Activated naive CD4-positive, alpha-beta T cell treated with anti-CD3 and anti-CD28 coated beads, Interleukin-2, amount 50 U/mL, for 72 hours (primary cell): ENCODE results near the gene NOX4. TPM values are rescaled to one million over a fixed set of nuclear protein-coding genes. Genes with fewer than 3 reads are reported as not detected.
"Not testable (repeated sequence)": the region's sequence is repeated elsewhere in the genome, so short reads cannot be mapped to it uniquely, and the experiment has no call there.

ENCODE experiments used
- ATAC-seq, 2 donors: fragments of 150-1000 bp; cut with Tn5 transposase; 2 replicates each; pipeline ENCODE4 v1.10.0; 2021; ENCODE audit warnings: mild to moderate bottlenecking in 2 of 2, moderate library complexity in 2 of 2
- DNase-seq, 2 donors: peaks; one replicate each; pipeline ENCODE4 v3.0.0; 2021 to 2022; ENCODE audit warnings: low spot score in 2 of 2
- H3K27ac Mint-ChIP-seq, 2 donors: one replicate each; pipeline ENCODE4 v1.8.0; 2022; ENCODE audit warnings: mild to moderate bottlenecking in 2 of 2, mixed read lengths in 2 of 2
- H3K36me3 Mint-ChIP-seq, 2 donors: one replicate each; pipeline ENCODE4 v1.8.0; 2022; ENCODE audit warnings: mixed read lengths in 2 of 2
- H3K9me3 Mint-ChIP-seq, 2 donors: one replicate each; pipeline ENCODE4 v1.8.0; 2022; ENCODE audit warnings: mixed read lengths in 2 of 2
- total RNA-seq, 2 donors: library from RNA; stranded (reverse); gene quantifications; one replicate each; pipeline ENCODE4 v1.2.3, GENCODE V29; 2022

The NOX4 gene
- total RNA-seq, 2 donors from 2014 or later, result not detected

DNA sequence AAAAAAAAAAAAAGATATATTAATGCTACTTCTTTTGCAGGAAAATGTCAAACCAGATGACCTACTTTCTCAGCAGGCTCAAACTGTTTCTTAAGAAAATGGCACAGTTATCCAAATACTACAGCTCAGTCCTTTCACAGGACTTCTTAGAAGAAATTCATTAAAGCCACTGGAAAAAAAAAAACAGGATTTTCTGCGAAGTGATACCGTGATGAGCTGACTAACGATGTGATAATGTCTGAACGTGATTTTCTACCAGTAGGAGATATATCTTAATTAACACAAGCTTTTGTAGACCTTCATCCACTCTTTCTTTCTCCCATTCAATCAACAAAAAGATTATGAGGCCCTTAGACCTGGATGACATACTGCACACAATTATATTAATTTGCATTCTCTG, 132.4 kb downstream of the NOX4 start:
- no peak overlapping the region for H3K27ac Mint-ChIP-seq
- H3K9me3 Mint-ChIP-seq, result no peaks in the 10 kb centered on the region
- no peaks in the 10 kb centered on the region for H3K36me3 Mint-ChIP-seq
- ATAC-seq (no peak), DNase-seq (no peak)

- H3K9me3 Mint-ChIP-seq, result no peaks in the 10 kb centered on the region
- no peak for DNase-seq
- ATAC-seq, result no peak
Measured at GRCh38 chr11:89355646-89356045, 135.5 kb downstream of the NOX4 start.

DNA sequence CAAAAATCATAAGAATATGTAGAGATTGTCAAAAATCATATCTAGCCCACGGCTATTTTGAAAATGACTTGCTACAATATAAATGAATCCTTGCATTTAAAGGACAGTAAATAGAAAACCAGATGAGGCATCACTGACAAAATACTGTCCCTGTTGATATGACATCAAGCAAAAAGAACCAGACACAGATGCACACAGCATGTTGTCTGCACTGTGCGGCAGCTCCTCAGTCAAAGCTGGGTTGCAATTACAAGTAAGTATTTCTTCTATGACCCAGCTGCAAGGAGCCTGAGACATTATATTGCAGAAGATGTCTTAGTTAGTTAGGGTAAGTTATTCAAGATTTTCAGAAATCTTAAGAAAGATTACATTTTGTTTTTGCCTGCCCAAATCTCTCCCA, 136.7 kb downstream of the NOX4 start:
- H3K27ac Mint-ChIP-seq, H3K36me3 Mint-ChIP-seq, DNase-seq, ATAC-seq, H3K9me3 Mint-ChIP-seq: not testable (repeated sequence)

More at GRCh38 chr11:89355646-89356045, 135.5 kb downstream of the NOX4 start:
- Mint-ChIP-seq H3K36me3 (no peaks in the 10 kb centered on the region), H3K27ac (no peak overlapping the region)

- DNase-seq (no peak), ATAC-seq (no peak)
- Mint-ChIP-seq H3K36me3 (no peaks in the 10 kb centered on the region), H3K27ac (no peak overlapping the region), H3K9me3 (peaks cover 0 to 4% of the 10 kb centered on the region in 2 donors)
Measured at GRCh38 chr11:89347071-89347470, 144.1 kb downstream of the NOX4 start.

DNA sequence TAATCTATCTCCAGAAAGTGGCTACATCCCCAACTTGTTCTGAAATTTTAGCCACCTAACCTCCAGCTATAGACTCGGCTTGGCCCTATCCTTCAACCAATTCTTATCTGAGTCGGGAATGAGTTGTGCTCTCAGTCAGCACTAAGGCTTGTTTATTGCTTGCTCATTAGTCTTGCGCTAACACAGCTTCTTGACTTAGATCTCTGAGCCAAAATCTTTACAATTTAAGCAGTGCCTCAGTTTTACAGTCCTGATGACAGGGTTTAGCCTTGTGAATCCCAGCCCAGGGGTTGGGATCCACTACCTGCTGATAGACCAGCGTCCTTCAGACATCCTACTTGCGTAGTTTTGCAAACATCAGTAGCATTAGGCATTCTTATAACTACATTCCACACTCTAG, 144.6 kb downstream of the NOX4 start:
- Mint-ChIP-seq H3K9me3 (peaks cover 0 to 4% of the 10 kb centered on the region in 2 donors), H3K27ac (no peak overlapping the region), H3K36me3 (no peaks in the 10 kb centered on the region)
- DNase-seq (no peak), ATAC-seq (no peak)

DNA sequence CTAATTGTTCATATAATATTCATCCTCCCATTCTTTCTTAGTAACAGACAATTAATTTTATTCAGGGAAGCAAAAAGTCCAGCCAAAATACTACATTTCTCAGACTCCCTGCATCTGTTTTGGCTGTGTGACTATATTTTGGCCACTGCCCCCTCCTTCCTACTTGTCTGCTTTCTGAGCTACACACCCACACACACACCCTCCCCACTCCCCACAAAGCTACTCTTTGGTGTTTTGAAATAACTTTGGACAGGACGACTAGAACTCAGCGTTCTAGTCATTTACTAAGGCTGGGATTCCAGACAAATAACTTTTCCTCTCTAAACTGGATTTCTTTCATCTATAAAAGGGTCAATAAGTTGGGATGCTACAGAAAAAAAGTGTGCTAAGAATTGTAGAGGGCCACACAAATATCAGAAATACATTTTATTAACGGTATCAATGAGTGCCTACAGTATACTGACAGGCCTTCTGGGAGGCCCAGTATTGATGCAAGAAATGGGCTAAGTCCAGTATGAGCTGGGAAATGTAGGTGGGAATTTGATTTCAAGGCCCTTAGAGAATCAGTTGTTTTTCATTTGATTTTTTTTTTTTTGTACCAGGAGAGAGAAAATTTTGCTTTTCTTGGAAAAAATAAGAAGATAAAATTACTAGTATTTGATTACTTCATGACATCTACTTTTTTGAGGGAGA, 148.1 kb downstream of the NOX4 start:
- not testable (repeated sequence) for ATAC-seq, H3K9me3 Mint-ChIP-seq, H3K27ac Mint-ChIP-seq

GRCh38 chr11:89340450-89340849, 150.7 kb downstream of the NOX4 start:
- H3K27ac Mint-ChIP-seq, DNase-seq, H3K9me3 Mint-ChIP-seq, ATAC-seq, H3K36me3 Mint-ChIP-seq: not testable (repeated sequence)

More for the DNA sequence above, 148.1 kb downstream of the NOX4 start:
- not testable (repeated sequence) for DNase-seq, H3K36me3 Mint-ChIP-seq

GRCh38 chr11:89338073-89338472, 153.1 kb downstream of the NOX4 start:
- ATAC-seq, H3K9me3 Mint-ChIP-seq, H3K27ac Mint-ChIP-seq, DNase-seq, H3K36me3 Mint-ChIP-seq: not testable (repeated sequence)

DNA sequence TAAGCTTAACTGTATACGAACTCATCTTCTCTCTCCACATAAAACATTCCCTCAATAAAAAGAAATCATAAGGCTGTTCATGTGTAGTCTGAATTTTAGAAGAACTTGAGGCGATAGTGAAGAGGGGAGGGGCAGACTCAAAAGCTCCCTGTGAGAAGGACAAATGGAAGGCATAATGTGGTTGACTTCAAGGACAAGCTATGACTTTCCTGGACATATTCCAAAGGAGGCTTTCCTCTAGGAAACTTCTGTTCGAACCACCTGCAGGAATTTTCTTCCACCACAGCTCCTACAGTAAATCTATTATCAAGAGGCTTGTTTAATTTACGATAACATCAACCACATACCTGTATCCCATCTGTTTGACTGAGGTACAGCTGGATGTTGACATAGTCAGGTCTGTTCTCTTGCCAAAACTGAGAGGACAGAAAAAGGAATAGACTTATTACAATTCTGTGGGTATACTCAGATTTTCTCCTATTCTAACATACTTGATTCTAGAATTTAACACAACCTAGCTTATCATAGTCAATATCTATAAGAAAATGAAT, 154.0 kb downstream of the NOX4 start:
- H3K9me3 Mint-ChIP-seq, DNase-seq, H3K36me3 Mint-ChIP-seq, ATAC-seq, H3K27ac Mint-ChIP-seq: not testable (repeated sequence)

DNA sequence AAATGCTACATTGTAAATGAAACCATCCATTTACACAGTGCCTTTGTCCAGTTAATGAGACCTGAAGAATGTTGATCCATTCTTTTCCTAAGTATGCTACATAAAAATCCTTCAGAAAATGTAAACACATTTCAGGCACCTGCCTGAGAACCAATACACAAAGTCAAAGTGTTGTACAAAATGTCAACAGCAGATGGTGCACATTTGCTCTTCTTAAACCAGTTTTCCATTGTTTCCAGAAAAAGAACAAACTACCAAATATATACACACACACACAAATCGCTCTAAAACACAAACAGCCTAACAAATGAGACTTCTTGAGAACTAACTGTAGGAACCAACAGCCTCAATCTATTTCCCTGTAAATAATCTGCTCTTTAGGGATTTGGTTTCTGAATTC, 157.5 kb downstream of the NOX4 start:
- DNase-seq, H3K27ac Mint-ChIP-seq, H3K9me3 Mint-ChIP-seq, H3K36me3 Mint-ChIP-seq, ATAC-seq: not testable (repeated sequence)

DNA sequence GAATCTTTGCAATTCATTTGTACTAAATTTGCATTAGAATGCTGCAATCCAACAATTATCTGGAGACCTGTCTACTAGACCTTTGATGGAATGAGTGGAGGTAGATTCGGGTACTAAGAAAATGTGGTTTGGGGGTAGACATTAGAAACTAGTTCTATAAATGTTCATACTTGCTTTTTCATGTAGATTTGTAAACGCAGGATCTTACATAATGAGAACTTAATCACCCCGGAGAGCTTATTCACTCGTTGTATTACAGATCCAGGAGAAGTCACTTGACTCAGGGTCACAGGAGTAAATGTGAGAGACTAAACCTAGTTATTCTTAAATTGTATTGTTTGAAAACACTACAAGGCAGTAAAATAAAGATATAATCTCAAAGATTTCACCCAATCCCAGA, 159.2 kb downstream of the NOX4 start:
- H3K9me3 Mint-ChIP-seq, ATAC-seq, H3K27ac Mint-ChIP-seq, H3K36me3 Mint-ChIP-seq, DNase-seq: not testable (repeated sequence)

- no peaks in the 10 kb centered on the region for H3K9me3 Mint-ChIP-seq
- ATAC-seq, result no peak
- no peaks in the 10 kb centered on the region for H3K36me3 Mint-ChIP-seq
Measured at GRCh38 chr11:89327885-89328284, 163.3 kb downstream of the NOX4 start.

DNA sequence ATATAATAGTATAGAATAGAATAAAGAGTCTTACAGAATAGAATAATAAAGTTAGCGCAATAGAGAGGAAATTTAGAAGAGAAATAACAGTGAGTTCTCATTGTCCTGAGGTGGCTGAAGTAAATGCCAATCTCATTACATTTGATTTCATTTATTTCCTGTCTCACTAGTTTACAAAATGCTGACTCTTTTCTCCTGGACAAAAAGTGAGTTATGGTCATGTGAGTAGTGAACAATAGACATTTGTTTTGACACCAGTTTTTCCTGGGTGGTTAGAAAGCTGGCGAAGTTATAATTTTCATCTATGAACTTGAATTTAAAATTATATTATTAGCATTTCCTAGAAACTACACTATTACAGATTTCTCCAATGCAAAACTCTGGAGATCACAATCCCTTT, 169.8 kb downstream of the NOX4 start:
- Mint-ChIP-seq H3K9me3 (peaks cover 3 to 4% of the 10 kb centered on the region in 2 donors), H3K27ac (no peak overlapping the region), H3K36me3 (peaks cover 0 to 6% of the 10 kb centered on the region in 2 donors)
- ATAC-seq (no peak), DNase-seq (no peak)

More at GRCh38 chr11:89327885-89328284, 163.3 kb downstream of the NOX4 start:
- no peak overlapping the region for H3K27ac Mint-ChIP-seq
- no peak for DNase-seq

DNA sequence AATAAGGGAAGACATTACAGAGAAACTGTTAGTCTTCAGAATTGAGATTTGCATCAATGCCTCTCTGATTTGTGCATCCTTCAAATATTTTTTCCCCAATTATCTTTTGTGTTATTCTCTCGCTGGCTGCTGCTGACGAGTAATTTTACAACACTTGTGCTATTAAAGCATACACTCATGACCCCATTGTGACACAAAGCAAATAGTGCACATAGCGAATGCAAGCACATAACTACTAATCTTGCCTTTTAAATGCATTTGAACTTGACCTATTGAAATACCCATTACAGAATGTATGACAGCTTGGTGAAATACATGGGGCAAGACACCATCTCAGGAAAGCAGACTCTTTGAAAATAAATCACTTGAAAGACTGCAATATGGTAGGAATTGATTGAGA, 180.6 kb downstream of the NOX4 start:
- not testable (repeated sequence) for DNase-seq, ATAC-seq, H3K36me3 Mint-ChIP-seq, H3K9me3 Mint-ChIP-seq, H3K27ac Mint-ChIP-seq

- not testable (repeated sequence) for H3K9me3 Mint-ChIP-seq, H3K36me3 Mint-ChIP-seq, DNase-seq, H3K27ac Mint-ChIP-seq, ATAC-seq
Measured at GRCh38 chr11:89309321-89309985, 181.7 kb downstream of the NOX4 start.

DNA sequence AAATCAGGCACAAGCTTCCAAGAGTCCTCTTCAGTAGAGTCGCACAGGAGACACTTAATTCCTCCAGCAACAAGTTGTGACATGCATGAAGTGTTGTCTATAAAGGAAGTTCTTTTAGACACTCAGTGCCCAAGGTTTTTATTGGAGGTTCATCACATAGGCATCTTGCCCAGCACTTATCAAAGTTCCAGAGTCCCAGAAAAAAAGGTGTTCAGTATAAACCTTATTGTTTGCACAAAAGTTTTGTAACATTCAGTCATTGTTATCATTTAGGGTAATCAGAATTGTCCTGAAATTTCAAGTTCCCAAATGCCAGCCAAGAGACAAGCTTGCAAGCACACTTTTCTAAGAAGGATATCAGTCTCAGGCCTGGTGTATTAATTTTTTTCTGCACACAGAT, 182.9 kb downstream of the NOX4 start:
- not testable (repeated sequence) for DNase-seq, ATAC-seq, H3K27ac Mint-ChIP-seq, H3K36me3 Mint-ChIP-seq, H3K9me3 Mint-ChIP-seq

DNA sequence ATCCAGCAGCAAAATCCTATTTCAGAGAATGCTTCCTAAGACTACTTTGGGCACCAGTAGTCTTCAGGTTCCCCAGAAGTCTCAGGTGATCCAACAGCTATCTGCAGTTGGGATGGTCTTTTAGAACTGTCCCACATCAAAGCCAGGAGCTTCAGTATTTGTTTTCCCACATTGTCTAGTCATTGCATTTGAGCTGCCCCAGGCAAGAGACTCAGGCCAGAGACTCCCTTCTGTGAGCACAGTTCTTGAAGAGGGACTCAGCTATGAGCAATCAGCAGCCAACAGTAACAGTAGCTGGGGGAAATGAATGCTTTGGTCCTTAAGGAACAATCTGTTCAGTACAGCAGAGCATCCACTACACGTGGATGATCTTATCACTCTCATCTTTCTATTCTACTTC, 188.1 kb downstream of the NOX4 start:
- not testable (repeated sequence) for H3K36me3 Mint-ChIP-seq, DNase-seq, ATAC-seq, H3K27ac Mint-ChIP-seq
- peaks cover 0 to 12% of the 10 kb centered on the region in 2 donors for H3K9me3 Mint-ChIP-seq
